Neural cell (in vitro differentiated cells): ENCODE measurements around the gene SLC3A2.

ENCODE experiments used
- EP300 ChIP-seq: fragments of 450-650 bp; conservative IDR thresholded peaks from 2 replicates; pipeline ENCODE4 v1.6.1; 2014; ENCODE audit warnings: antibody characterized with exemption, mild to moderate bottlenecking, moderate library complexity; ENCODE audit not compliant: poor library complexity, severe bottlenecking
- EZH2 ChIP-seq: fragments of 200-600, 300-800 bp; shearing (Covaris generic), sonication (generic); IDR thresholded peaks from 2 replicates; pipeline ENCODE4 v1.6.1; 2014; ENCODE audit warnings: antibody characterized with exemption, low read length, borderline replicate concordance, mild to moderate bottlenecking; ENCODE audit not compliant: insufficient read depth, poor library complexity, severe bottlenecking
- MXI1 ChIP-seq: fragments of 450-650 bp; conservative IDR thresholded peaks from 2 replicates; pipeline ENCODE4 v1.6.1; 2014; ENCODE audit warnings: antibody characterized with exemption, mild to moderate bottlenecking; ENCODE audit not compliant: poor library complexity, severe bottlenecking
- POLR2AphosphoS5 ChIP-seq: IDR thresholded peaks from 2 replicates; pipeline ENCODE4 v1.6.1; 2012
- RAD21 ChIP-seq: fragments of 450-650 bp; conservative IDR thresholded peaks from 2 replicates; pipeline ENCODE4 v1.6.1; 2014; ENCODE audit warnings: antibody characterized with exemption, mild to moderate bottlenecking, moderate library complexity
- SMC3 ChIP-seq: fragments of 450-650 bp; conservative IDR thresholded peaks from 2 replicates; pipeline ENCODE4 v1.6.1; 2014; ENCODE audit warnings: antibody characterized with exemption, mild to moderate bottlenecking, moderate library complexity; ENCODE audit not compliant: poor library complexity
- TAF1 ChIP-seq: IDR thresholded peaks from 2 replicates; pipeline ENCODE4 v1.6.1; 2012; ENCODE audit warnings: low read depth
- TF ChIP-seq, protein P1 (sequence below): fragments of 450-650 bp; IDR thresholded peaks from 2 replicates; pipeline ENCODE4 v1.5.1; 2014; ENCODE audit warnings: antibody characterized with exemption, mild to moderate bottlenecking, moderate library complexity; ENCODE audit not compliant: poor library complexity, severe bottlenecking
- TF ChIP-seq, protein P2 (sequence below): IDR thresholded peaks from 2 replicates; pipeline ENCODE4 v1.6.1; 2012; ENCODE audit warnings: borderline replicate concordance

DNA sequence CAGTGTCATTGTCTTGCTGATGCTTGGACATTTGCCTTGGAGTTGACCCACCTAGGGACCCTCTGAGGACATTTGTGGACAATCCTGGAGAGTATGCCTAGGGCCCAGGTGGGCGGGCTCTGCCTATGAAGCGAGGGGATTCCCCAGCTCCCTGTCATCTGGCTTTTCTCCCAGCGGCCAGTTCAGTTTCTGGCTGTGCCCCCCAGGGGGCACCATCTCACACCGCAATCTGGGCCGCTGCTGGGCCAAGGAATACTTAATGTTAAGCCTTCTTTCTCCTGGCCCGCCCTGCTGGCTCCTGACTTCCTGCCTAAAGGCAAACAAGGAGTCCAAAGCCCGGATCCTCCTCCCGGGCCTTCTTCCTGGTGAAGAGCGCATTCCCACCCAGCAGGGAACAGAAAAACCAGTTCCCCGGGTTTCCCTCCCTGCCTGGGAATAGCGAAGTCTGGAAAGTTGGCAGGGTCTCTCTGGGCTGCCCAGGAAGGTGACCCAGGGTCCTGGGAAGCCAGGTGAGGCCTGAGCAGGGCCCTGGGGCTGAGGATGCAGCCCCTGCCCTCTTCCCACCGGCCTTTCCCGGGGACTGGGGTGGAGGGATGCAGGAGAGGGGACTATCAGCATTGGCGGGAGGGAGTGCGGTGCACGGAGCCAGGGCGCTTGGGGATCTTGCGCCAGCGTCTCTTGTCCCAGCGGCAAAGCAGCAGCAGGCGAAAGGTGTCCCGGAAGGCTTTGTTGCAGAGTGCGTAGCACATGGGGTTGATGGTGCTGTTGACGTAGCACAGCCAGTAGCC lies 28.6 kb downstream of the SLC3A2 start:
- TF ChIP-seq, protein P1, sequence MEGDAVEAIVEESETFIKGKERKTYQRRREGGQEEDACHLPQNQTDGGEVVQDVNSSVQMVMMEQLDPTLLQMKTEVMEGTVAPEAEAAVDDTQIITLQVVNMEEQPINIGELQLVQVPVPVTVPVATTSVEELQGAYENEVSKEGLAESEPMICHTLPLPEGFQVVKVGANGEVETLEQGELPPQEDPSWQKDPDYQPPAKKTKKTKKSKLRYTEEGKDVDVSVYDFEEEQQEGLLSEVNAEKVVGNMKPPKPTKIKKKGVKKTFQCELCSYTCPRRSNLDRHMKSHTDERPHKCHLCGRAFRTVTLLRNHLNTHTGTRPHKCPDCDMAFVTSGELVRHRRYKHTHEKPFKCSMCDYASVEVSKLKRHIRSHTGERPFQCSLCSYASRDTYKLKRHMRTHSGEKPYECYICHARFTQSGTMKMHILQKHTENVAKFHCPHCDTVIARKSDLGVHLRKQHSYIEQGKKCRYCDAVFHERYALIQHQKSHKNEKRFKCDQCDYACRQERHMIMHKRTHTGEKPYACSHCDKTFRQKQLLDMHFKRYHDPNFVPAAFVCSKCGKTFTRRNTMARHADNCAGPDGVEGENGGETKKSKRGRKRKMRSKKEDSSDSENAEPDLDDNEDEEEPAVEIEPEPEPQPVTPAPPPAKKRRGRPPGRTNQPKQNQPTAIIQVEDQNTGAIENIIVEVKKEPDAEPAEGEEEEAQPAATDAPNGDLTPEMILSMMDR: no peak
- TF ChIP-seq EP300 (no peak), TAF1 (no peak), POLR2AphosphoS5 (no peak), MXI1 (no peak), EZH2 (no peak), SMC3 (no peak), RAD21 (no peak)
- TF ChIP-seq, protein P2, sequence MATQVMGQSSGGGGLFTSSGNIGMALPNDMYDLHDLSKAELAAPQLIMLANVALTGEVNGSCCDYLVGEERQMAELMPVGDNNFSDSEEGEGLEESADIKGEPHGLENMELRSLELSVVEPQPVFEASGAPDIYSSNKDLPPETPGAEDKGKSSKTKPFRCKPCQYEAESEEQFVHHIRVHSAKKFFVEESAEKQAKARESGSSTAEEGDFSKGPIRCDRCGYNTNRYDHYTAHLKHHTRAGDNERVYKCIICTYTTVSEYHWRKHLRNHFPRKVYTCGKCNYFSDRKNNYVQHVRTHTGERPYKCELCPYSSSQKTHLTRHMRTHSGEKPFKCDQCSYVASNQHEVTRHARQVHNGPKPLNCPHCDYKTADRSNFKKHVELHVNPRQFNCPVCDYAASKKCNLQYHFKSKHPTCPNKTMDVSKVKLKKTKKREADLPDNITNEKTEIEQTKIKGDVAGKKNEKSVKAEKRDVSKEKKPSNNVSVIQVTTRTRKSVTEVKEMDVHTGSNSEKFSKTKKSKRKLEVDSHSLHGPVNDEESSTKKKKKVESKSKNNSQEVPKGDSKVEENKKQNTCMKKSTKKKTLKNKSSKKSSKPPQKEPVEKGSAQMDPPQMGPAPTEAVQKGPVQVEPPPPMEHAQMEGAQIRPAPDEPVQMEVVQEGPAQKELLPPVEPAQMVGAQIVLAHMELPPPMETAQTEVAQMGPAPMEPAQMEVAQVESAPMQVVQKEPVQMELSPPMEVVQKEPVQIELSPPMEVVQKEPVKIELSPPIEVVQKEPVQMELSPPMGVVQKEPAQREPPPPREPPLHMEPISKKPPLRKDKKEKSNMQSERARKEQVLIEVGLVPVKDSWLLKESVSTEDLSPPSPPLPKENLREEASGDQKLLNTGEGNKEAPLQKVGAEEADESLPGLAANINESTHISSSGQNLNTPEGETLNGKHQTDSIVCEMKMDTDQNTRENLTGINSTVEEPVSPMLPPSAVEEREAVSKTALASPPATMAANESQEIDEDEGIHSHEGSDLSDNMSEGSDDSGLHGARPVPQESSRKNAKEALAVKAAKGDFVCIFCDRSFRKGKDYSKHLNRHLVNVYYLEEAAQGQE: no peak
